ENCODE results near the gene SORBS1.

SORBS1 gene

DNA sequence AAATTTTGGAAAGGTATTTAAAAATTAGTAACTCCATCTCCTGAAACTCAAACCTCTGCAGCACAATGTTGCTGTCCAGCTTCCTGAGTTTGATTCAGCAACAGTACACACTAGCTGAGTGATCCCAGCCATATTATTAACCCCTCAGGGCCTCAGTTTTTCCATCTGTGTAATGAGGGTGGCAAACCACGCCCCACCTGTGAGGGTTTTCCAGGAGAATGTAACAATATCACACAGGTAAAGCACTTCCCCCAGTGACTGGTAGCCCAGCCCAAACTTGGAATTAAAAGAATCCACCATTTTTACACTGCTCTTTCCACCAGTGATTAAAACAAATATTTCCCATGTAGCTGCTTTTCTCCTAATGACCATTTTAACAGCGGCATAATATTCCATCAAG is 122.4 kb downstream of the SORBS1 start:
- TF ChIP-seq GATA3 (IDR thresholded peaks at IDR 0.05; ENCODE audit: low read depth, low read length) (no peak), GATA2 (IDR thresholded peaks at IDR 0.05; ENCODE audit: low read depth, low read length) (no peak)

- TF ChIP-seq GATA2 (IDR thresholded peaks at IDR 0.05; ENCODE audit: low read depth, low read length) (no peak), GATA3 (IDR thresholded peaks at IDR 0.05; ENCODE audit: low read depth, low read length) (no peak)
These were observed 123.5 kb downstream of the SORBS1 start for GRCh38 chr10:95437669-95438068.

DNA sequence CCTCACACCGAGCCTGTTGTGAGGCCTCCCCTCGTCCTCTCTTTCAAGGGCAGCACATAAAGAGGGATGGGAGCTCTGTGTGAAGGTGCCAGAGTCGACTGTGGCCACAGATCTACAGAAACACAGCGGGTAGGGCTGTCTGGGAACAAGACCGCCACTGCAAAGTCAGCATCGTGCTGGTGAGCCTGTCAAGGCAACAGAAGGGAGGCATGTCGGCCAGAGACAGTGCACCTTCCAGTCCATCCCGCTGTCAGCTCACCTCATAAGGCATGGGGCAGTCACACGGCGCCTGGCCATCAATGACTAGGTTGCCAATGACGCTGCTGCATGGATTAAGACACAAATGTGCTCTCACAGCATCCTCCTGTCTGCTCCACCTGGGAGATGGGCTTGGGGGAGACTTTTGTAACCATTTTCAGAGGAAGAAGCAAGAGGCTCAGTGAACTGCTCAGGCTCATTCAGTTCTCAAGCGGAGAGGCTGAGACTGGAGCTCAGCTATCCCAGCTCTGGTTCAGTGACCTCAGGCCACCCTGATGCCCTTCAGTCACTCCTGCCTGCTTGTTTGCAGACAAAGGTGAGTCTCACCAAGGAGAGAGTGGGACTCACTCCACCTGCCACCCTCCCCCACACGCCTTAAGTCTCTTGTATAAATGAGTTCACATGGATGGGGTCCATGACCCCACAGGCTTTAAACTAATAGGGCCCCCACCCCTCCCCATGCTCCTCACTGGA is 125.5 kb downstream of the SORBS1 start:
- no peak for TF ChIP-seq GATA3 (IDR thresholded peaks at IDR 0.05; ENCODE audit: low read depth, low read length)
- no peak for TF ChIP-seq GATA2 (IDR thresholded peaks at IDR 0.05; ENCODE audit: low read depth, low read length)

DNA sequence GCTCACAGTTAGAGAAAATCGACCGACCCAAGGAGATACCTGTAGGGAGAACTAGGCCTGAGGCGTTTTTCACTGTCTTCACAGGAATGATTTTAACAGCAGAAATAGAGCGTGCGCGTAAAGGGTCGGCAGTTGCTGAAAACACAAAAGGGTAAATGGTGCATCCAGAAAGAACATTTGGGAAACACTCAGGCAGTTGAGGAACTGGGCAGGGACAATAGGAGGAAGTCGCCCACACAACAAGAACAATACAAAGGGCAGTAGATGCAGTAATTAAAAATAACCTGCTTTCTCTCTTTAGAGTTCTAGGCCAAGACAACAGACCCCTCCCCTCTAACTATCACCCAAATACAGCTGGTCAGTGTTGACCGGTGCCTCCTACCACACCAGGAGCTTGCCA is 126.6 kb downstream of the SORBS1 start:
- no peak for TF ChIP-seq GATA2 (IDR thresholded peaks at IDR 0.05; ENCODE audit: low read depth, low read length)
- TF ChIP-seq GATA3 (IDR thresholded peaks at IDR 0.05; ENCODE audit: low read depth, low read length), result no peak

DNA sequence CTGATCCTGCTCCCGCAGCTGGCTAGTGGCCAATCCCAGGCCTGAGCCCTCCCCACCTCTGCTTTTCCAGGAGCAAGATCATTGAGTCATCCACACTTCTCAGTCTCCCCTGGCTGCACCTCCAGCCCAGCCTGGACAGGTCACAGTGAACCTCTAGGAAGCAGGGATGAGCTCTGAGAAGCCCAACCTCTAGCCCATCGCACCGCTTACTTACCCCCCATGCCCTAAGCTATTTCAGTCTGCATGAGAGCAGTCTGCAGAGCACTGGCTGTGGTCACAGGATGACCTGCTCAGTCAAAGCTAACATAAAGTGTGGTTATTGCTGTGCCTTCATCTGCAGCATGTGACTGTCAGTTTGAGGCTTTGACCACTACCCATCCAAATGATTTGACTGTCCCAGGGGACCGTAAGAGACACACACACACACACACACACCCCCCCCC is 129.2 kb downstream of the SORBS1 start:
- TF ChIP-seq GATA2 (IDR thresholded peaks at IDR 0.05; ENCODE audit: low read depth, low read length) (no peak), GATA3 (IDR thresholded peaks at IDR 0.05; ENCODE audit: low read depth, low read length) (no peak)

GRCh38 chr10:95430231-95430951 is 130.8 kb downstream of the SORBS1 start:
- TF ChIP-seq GATA3 (IDR thresholded peaks at IDR 0.05; ENCODE audit: low read depth, low read length) (no peak), GATA2 (IDR thresholded peaks at IDR 0.05; ENCODE audit: low read depth, low read length) (no peak)

GRCh38 chr10:95429639-95430038 is 131.5 kb downstream of the SORBS1 start:
- TF ChIP-seq GATA2 (IDR thresholded peaks at IDR 0.05; ENCODE audit: low read depth, low read length), result no peak
- no peak for TF ChIP-seq GATA3 (IDR thresholded peaks at IDR 0.05; ENCODE audit: low read depth, low read length)

- TF ChIP-seq GATA3 (IDR thresholded peaks at IDR 0.05; ENCODE audit: low read depth, low read length) (no peak), GATA2 (IDR thresholded peaks at IDR 0.05; ENCODE audit: low read depth, low read length) (no peak)
These were observed 132.5 kb downstream of the SORBS1 start for GRCh38 chr10:95428701-95429100.

DNA sequence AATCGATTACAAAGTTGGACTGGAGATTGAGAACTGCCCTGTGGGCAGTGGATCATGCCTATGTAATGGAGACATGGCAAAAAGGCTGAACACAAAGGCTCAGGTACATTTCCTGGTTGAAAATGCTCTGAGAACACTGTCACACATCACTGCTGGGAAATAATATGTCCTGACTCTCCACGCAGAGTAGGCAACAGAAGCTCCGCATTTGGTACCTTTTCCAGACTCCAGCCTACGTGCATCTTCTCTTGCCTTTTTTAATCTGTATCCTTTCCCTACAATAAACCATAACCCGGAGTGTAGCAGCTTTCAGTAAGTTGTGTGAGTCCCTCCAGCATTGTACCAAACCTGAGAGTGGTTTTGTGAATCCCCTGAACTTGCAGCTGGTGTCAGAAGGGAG is 134.7 kb downstream of the SORBS1 start:
- TF ChIP-seq GATA2 (IDR thresholded peaks at IDR 0.05; ENCODE audit: low read depth, low read length) (no peak), GATA3 (IDR thresholded peaks at IDR 0.05; ENCODE audit: low read depth, low read length) (no peak)

GRCh38 chr10:95425592-95426465 is 135.3 kb downstream of the SORBS1 start:
- TF ChIP-seq GATA2 (IDR thresholded peaks at IDR 0.05; ENCODE audit: low read depth, low read length), result peak; percentile 66
- no peak; the same call in 1 of the 2 replicates for TF ChIP-seq GATA3 (IDR thresholded peaks at IDR 0.05; ENCODE audit: low read depth, low read length)

- TF ChIP-seq GATA2 (IDR thresholded peaks at IDR 0.05; ENCODE audit: low read depth, low read length), result no peak
- TF ChIP-seq GATA3 (IDR thresholded peaks at IDR 0.05; ENCODE audit: low read depth, low read length), result no peak
These were observed 137.8 kb downstream of the SORBS1 start for GRCh38 chr10:95423164-95424005.

DNA sequence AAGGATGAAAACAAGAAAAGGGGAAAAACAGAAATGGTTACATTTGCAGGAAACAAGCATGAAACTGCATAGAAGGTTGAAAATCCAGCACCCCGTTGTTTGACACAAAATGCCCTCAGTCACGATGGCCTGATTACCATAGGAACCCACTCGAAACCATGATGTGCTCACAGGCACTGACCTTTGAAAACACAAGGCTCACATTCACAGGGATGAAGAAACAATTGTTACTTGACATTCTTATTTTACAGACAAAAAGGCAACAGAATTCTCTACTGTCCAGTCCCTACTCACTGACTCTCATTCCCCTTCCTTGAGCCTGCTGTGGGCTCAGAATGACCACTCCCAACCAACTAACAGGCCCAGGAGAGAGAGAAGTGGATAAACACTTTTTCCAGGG is 138.9 kb downstream of the SORBS1 start:
- TF ChIP-seq GATA2 (IDR thresholded peaks at IDR 0.05; ENCODE audit: low read depth, low read length) (no peak), GATA3 (IDR thresholded peaks at IDR 0.05; ENCODE audit: low read depth, low read length) (no peak)

DNA sequence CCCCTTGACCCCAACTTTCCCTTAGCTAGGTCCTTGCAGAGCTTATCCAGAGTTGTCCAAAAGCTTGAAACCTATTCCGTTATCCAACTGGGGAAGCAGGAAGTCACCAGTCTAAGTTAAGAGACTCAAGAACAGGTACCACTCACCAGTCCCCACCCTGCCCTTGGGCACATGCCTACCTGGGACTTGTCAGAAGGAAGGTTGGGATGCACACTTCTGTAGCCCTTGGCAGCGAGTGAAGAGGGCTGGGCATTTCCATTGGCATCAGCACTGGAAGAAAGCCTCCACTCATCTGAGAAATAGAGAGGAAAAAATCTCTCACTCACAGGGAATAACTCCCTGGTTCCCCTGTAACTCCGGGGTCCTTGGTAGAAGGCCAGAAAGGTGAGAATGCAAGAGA is 139.4 kb downstream of the SORBS1 start:
- TF ChIP-seq GATA2 (IDR thresholded peaks at IDR 0.05; ENCODE audit: low read depth, low read length) (no peak), GATA3 (IDR thresholded peaks at IDR 0.05; ENCODE audit: low read depth, low read length) (no peak)

Measured in SH-SY5Y (cell line).